K562 (cell line): ENCODE measurements around the gene CARD9. TPM values are rescaled to one million over a fixed set of nuclear protein-coding genes. Genes with fewer than 3 reads are reported as not detected.
A peak's percentile ranks its signal among the peaks of the same experiment; 100 is the strongest.

Experiments
- BACH1 ChIP-seq: fragments of 200-800 bp; sonication (Bioruptor generic); IDR thresholded peaks from 2 replicates; pipeline ENCODE4 v1.6.1; 2016; ENCODE audit warnings: missing genetic modification characterization, missing compliant biosample characterization
- CBFA2T2 ChIP-seq: fragments of 450-650 bp; conservative IDR thresholded peaks from 2 replicates; pipeline ENCODE4 v1.6.1; 2017; ENCODE audit warnings: mild to moderate bottlenecking
- E2F3 ChIP-seq: fragments of 250-450 bp; sonication (Bioruptor Pico); IDR thresholded peaks from 2 replicates; pipeline ENCODE4 v1.4.0; 2020; ENCODE audit warnings: mild to moderate bottlenecking
- ETS2 ChIP-seq: IDR thresholded peaks from 2 replicates; pipeline ENCODE4 v1.6.1; 2016; ENCODE audit warnings: borderline replicate concordance, missing genetic modification characterization, mild to moderate bottlenecking, moderate library complexity, missing compliant biosample characterization; ENCODE audit not compliant: poor library complexity, severe bottlenecking
- GABPA ChIP-seq: fragments of 200-800 bp; sonication (Bioruptor generic); conservative IDR thresholded peaks from 2 replicates; pipeline ENCODE4 v1.6.1; 2016; ENCODE audit warnings: low read depth, missing genetic modification characterization, missing compliant biosample characterization
- GATAD2A ChIP-seq: fragments of 450-650 bp; IDR thresholded peaks from 2 replicates; pipeline ENCODE4 v1.6.1; 2017
- MIER1 ChIP-seq: fragments of 450-650 bp; IDR thresholded peaks from 2 replicates; pipeline ENCODE4 v1.6.1; 2016; ENCODE audit warnings: antibody characterized with exemption, mild to moderate bottlenecking, low read depth
- OTX1 ChIP-seq: fragments of 450-650 bp; formaldehyde crosslinking; IDR thresholded peaks from 2 replicates; pipeline ENCODE4 v1.4.0; 2022; ENCODE audit warnings: mild to moderate bottlenecking
- PHB2 ChIP-seq: fragments of 450-650 bp; IDR thresholded peaks from 2 replicates; pipeline ENCODE4 v1.6.1; 2017; ENCODE audit warnings: low read depth
- PHF8 ChIP-seq: fragments of 200-600 bp; sonication (generic); IDR thresholded peaks from 2 replicates; pipeline ENCODE4 v1.6.1; 2012; ENCODE audit warnings: mixed run types, mild to moderate bottlenecking, inconsistent platforms, low read length, moderate library complexity, borderline replicate concordance
- POLR3A ChIP-seq: IDR thresholded peaks from 2 replicates; pipeline ENCODE4 v1.6.1; 2011; ENCODE audit warnings: borderline replicate concordance, mild to moderate bottlenecking, moderate library complexity; ENCODE audit not compliant: insufficient read length, insufficient read depth; ENCODE audit errors: extremely low read depth
- SETDB1 ChIP-seq: IDR thresholded peaks from one replicate; pipeline ENCODE4 v1.6.1; 2012; ENCODE audit warnings: low read length, control low read depth, inconsistent platforms
- SMAD4 ChIP-seq: fragments of 250-450 bp; sonication (Bioruptor Pico); conservative IDR thresholded peaks from 2 replicates; pipeline ENCODE4 v1.8.0; 2021; ENCODE audit warnings: inconsistent platforms, mild to moderate bottlenecking, moderate library complexity
- XRCC5 ChIP-seq: fragments of 200-400 bp; formaldehyde crosslinking; IDR thresholded peaks from 2 replicates; pipeline ENCODE4 v1.6.1; 2017; ENCODE audit warnings: low read depth, mild to moderate bottlenecking, low read length
- polyA plus RNA-seq, 8 experiments: library from polyadenylated mRNA; depleted of rRNA in 4 of 8; stranded (reverse) in 5 of 8; unstranded in 3 of 8; fragments of >200 nt; fragmentation: Nextera tagmentation in 2 of 8; fragmentation: Illumina TruSeq in 1 of 8; extraction: Ambion mirVana in 2 of 8; extraction: Trizol in 1 of 8; gene quantifications; 2 replicates each; pipeline versions ENCODE4 v1.2.1 to v1.2.3, GENCODE V29; 2011 to 2014; ENCODE audit warnings: inconsistent platforms in 1 of 8, missing spikeins in 1 of 8
- total RNA-seq, 7 experiments: library from RNA; depleted of rRNA in 6 of 7; stranded (reverse); fragments of >200 nt in 6 of 7; fragmentation: Illumina TruSeq in 2 of 7; extraction: Trizol in 2 of 7; gene quantifications; 2 replicates each; pipeline versions ENCODE4 v1.2.1 to v1.2.3, GENCODE V29; 2011 to 2021; ENCODE audit warnings: low replicate concordance in 1 of 7
- TF ChIP-seq, protein P1 (sequence below): fragments of 250-450 bp; sonication (Bioruptor Pico); IDR thresholded peaks from 2 replicates; pipeline ENCODE4 v1.8.0; 2021; ENCODE audit warnings: moderate library complexity, mild to moderate bottlenecking, inconsistent platforms
- TF ChIP-seq, protein P2 (sequence below): sonication (generic); formaldehyde crosslinking; IDR thresholded peaks from 2 replicates; pipeline ENCODE4 v1.8.1; 2023; ENCODE audit warnings: mild to moderate bottlenecking, missing genetic modification reagents, moderate library complexity
- TF ChIP-seq, protein P3 (sequence below): sonication (generic); formaldehyde crosslinking; IDR thresholded peaks from 2 replicates; pipeline ENCODE4 v1.8.0; 2022; ENCODE audit warnings: missing genetic modification reagents, mild to moderate bottlenecking, moderate library complexity, borderline replicate concordance
- TF ChIP-seq, protein P4 (sequence below): sonication (generic); formaldehyde crosslinking; IDR thresholded peaks from 2 replicates; pipeline ENCODE4 v1.9.0; 2022; ENCODE audit warnings: mild to moderate bottlenecking, missing genetic modification reagents

Gene CARD9
- total and polyA plus RNA-seq, 9 of the 15 experiments (the other 6 are each of a cell fraction or from before 2014, with no cell fraction given), result 1.7 to 53.0 (median 9.7) TPM

DNA sequence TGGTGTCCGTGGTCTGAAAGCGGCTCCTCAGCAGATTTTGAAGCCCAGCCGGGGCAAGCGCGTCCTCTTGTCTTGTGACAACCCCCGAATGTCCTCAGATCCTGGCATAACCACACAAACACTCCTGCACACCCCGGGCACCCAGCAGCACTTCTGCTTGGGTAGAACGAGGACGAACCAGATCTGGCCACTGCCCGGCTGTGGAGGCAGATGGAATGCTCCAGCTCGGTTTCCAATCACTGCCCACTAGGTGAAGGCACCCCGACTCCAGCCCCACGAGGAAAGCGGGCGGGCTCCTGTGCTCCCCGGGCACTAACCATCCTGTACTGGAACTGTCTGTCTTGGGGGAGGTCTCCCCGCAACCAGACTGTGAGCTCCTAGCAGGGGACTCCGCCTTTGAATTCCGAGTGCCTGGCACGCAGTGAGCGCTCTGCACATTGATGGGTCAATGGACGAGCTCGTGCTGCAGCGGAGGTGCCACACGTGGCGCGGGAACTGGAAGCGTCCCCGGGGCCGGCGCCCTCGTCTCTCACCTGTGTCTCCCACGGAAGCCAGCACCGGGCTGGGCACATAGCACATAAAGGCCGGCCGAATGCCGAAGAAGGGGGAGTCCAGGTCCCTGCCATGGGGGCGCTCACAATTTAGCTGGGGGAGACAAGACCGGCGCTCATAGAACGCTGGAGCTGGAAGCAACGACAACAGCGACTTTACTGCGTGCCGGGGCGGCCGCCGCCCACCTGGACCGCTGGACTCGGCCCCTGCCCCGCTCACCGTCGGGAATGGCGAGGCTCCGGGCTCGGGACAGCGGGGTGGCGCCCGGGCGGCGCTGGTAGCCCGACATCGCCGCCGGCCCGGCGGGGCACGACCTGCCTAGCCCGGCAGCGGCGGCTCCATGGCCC lies 36.3 kb upstream of the CARD9 start (continued):
- TF ChIP-seq POLR3A (no peak), PHF8 (peak; percentile 59; the same call in 1 of the 2 replicates), SETDB1 (no peak), XRCC5 (no peak), GATAD2A (no peak), MIER1 (no peak), SMAD4 (no peak), PHB2 (no peak), ETS2 (tag) (no peak), CBFA2T2 (no peak), E2F3 (CRISPR knock-in tag) (0 out of 2 replicates have a peak, but pooled peaks have one; percentile 37), GABPA (tag) (no peak), BACH1 (tag) (no peak), OTX1 (CRISPR knock-in tag) (no peak)
- TF ChIP-seq, protein P1, sequence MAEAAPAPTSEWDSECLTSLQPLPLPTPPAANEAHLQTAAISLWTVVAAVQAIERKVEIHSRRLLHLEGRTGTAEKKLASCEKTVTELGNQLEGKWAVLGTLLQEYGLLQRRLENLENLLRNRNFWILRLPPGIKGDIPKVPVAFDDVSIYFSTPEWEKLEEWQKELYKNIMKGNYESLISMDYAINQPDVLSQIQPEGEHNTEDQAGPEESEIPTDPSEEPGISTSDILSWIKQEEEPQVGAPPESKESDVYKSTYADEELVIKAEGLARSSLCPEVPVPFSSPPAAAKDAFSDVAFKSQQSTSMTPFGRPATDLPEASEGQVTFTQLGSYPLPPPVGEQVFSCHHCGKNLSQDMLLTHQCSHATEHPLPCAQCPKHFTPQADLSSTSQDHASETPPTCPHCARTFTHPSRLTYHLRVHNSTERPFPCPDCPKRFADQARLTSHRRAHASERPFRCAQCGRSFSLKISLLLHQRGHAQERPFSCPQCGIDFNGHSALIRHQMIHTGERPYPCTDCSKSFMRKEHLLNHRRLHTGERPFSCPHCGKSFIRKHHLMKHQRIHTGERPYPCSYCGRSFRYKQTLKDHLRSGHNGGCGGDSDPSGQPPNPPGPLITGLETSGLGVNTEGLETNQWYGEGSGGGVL (CRISPR knock-in tag), result no peak
- TF ChIP-seq, protein P2, sequence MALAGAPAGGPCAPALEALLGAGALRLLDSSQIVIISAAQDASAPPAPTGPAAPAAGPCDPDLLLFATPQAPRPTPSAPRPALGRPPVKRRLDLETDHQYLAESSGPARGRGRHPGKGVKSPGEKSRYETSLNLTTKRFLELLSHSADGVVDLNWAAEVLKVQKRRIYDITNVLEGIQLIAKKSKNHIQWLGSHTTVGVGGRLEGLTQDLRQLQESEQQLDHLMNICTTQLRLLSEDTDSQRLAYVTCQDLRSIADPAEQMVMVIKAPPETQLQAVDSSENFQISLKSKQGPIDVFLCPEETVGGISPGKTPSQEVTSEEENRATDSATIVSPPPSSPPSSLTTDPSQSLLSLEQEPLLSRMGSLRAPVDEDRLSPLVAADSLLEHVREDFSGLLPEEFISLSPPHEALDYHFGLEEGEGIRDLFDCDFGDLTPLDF (CRISPR knock-in tag), result 0 out of 2 replicates have a peak, but pooled peaks have one; percentile 54
- TF ChIP-seq, protein P3, sequence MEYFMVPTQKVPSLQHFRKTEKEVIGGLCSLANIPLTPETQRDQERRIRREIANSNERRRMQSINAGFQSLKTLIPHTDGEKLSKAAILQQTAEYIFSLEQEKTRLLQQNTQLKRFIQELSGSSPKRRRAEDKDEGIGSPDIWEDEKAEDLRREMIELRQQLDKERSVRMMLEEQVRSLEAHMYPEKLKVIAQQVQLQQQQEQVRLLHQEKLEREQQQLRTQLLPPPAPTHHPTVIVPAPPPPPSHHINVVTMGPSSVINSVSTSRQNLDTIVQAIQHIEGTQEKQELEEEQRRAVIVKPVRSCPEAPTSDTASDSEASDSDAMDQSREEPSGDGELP (CRISPR knock-in tag), result peak; percentile 12; the same call in 1 of the 2 replicates
- TF ChIP-seq, protein P4, sequence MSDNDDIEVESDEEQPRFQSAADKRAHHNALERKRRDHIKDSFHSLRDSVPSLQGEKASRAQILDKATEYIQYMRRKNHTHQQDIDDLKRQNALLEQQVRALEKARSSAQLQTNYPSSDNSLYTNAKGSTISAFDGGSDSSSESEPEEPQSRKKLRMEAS (CRISPR knock-in tag), result peak; percentile 80
